ENCODE measurements around the gene B3GALT6.

DNA sequence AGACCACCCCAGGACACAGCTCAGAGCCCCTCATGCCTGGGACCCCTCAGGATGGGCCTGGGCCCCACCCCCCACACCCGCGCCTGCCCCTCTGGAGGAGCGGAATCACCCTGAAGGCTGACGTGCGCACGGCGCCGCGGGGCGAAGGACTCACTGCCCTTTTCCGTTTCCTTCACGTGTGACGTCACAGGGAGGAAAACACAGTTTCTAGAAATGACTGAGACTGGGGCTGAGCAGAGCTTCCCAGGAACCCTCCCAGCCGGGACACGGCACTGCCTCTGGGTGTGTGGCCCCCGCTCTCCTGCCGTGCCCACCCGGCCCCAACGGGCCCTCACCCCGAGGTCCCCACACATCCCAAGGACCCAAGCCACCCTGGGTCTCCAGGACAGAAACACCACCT, 12.7 kb upstream of the B3GALT6 start:
- TF ChIP-seq JUND (IDR thresholded peaks at IDR 0.05) (no peak), EGR1 (IDR thresholded peaks at IDR 0.05; ENCODE audit: low read depth in 2 of 2) (no peak), FOXA1 (IDR thresholded peaks at IDR 0.05) (no peak), SP1 (IDR thresholded peaks at IDR 0.05) (no peak)
- TF ChIP-seq, protein P1, sequence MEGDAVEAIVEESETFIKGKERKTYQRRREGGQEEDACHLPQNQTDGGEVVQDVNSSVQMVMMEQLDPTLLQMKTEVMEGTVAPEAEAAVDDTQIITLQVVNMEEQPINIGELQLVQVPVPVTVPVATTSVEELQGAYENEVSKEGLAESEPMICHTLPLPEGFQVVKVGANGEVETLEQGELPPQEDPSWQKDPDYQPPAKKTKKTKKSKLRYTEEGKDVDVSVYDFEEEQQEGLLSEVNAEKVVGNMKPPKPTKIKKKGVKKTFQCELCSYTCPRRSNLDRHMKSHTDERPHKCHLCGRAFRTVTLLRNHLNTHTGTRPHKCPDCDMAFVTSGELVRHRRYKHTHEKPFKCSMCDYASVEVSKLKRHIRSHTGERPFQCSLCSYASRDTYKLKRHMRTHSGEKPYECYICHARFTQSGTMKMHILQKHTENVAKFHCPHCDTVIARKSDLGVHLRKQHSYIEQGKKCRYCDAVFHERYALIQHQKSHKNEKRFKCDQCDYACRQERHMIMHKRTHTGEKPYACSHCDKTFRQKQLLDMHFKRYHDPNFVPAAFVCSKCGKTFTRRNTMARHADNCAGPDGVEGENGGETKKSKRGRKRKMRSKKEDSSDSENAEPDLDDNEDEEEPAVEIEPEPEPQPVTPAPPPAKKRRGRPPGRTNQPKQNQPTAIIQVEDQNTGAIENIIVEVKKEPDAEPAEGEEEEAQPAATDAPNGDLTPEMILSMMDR (IDR thresholded peaks at IDR 0.05; ENCODE audit: low read depth, low read length, missing input control) = no peak
- TF ChIP-seq, protein P2, sequence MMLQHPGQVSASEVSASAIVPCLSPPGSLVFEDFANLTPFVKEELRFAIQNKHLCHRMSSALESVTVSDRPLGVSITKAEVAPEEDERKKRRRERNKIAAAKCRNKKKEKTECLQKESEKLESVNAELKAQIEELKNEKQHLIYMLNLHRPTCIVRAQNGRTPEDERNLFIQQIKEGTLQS (IDR thresholded peaks at IDR 0.05) = no peak
